22Rv1 (cell line): ENCODE data around the gene LTBP3.

ENCODE experiments used
- H3K27ac ChIP-seq: fragments of 450-650 bp; 2 replicates; pipeline ENCODE4 v1.5.1; 2017
- ZFX ChIP-seq: fragments of 450-650 bp; IDR thresholded peaks from 2 replicates; pipeline ENCODE4 v1.6.1; 2017; ENCODE audit warnings: antibody characterized with exemption, borderline replicate concordance
- TF ChIP-seq, protein P1 (sequence below): fragments of 450-650 bp; IDR thresholded peaks from 2 replicates; pipeline ENCODE4 v1.5.1; 2017; ENCODE audit warnings: mild to moderate bottlenecking

The LTBP3 gene

DNA sequence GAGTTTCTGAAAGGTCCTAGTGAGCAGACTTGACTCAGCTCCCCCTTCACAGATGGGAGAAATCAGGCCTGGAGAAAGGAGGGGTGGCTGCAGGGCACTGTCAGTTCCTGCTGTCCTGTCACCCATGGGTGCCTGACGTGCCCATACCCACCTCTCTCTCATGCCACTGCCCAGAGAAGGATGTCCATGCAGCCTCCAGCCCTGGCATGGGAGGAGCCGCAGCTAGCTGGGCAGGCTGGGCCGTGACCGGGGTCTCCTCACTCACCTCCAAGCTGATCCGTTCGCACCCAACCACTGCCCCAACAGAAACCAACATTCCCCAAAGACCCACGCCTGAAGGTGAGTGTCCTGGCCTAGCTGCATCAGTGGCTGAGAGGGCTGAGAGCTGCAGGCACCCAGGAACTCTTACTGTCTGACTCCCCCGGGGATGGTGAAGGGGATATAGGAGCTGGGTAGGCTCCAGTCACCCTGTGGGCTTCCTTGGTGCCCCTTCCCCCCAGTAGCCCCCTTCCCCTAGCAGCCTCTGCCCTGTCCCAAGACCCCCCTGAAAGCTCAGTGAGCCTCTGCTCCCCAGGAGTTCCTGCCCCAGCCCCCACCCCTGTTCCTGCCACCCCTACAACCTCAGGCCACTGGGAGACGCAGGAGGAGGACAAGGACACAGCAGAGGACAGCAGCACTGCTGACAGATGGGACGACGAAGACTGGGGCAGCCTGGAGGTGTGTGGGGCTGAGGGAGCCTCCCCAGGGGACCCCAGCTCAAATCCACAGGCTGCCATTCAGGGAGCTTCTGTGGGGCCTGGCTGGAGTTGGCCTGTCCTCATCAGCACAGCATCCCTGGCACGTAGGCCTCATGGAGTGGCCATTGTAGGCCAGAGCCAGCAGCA lies 21.5 kb downstream of the LTBP3 start:
- TF ChIP-seq, protein P1, sequence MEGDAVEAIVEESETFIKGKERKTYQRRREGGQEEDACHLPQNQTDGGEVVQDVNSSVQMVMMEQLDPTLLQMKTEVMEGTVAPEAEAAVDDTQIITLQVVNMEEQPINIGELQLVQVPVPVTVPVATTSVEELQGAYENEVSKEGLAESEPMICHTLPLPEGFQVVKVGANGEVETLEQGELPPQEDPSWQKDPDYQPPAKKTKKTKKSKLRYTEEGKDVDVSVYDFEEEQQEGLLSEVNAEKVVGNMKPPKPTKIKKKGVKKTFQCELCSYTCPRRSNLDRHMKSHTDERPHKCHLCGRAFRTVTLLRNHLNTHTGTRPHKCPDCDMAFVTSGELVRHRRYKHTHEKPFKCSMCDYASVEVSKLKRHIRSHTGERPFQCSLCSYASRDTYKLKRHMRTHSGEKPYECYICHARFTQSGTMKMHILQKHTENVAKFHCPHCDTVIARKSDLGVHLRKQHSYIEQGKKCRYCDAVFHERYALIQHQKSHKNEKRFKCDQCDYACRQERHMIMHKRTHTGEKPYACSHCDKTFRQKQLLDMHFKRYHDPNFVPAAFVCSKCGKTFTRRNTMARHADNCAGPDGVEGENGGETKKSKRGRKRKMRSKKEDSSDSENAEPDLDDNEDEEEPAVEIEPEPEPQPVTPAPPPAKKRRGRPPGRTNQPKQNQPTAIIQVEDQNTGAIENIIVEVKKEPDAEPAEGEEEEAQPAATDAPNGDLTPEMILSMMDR, result no peak
- peak overlapping the region; percentile 97 for H3K27ac ChIP-seq

GRCh38 chr11:65535102-65535501 lies 23.1 kb downstream of the LTBP3 start:
- no peak overlapping the region for H3K27ac ChIP-seq
- no peak for TF ChIP-seq ZFX
- TF ChIP-seq, protein P1, result no peak

GRCh38 chr11:65532388-65533064 lies 25.6 kb downstream of the LTBP3 start:
- H3K27ac ChIP-seq, result 0 out of 2 replicates have a peak overlapping the region, but pooled peaks have one; percentile 4
- TF ChIP-seq, protein P1, result no peak
- no peak for TF ChIP-seq ZFX

DNA sequence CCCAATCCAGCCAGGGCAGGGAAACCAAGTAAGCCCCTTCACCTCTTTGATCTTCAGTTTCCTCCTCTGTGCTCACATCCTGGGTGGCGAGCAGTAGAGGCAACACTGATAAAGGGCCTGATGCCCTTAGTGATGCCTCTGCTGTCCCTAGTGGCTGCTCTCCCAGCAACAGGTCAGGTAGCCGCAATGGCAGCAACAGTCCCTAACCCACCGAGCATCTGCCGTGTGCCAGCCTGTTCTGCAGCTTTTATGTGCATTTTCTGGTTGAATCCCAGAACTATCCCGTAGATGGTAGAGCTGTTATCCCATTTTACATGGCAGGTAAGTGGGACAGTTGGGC lies 28.0 kb downstream of the LTBP3 start:
- H3K27ac ChIP-seq, result no peak overlapping the region
- TF ChIP-seq, protein P1, result peak; percentile 34; the same call in 1 of the 2 replicates
- TF ChIP-seq ZFX, result no peak

- no peak overlapping the region for H3K27ac ChIP-seq
- TF ChIP-seq, protein P1, result no peak
- TF ChIP-seq ZFX, result no peak
These were observed 28.5 kb downstream of the LTBP3 start for GRCh38 chr11:65529475-65530156.

DNA sequence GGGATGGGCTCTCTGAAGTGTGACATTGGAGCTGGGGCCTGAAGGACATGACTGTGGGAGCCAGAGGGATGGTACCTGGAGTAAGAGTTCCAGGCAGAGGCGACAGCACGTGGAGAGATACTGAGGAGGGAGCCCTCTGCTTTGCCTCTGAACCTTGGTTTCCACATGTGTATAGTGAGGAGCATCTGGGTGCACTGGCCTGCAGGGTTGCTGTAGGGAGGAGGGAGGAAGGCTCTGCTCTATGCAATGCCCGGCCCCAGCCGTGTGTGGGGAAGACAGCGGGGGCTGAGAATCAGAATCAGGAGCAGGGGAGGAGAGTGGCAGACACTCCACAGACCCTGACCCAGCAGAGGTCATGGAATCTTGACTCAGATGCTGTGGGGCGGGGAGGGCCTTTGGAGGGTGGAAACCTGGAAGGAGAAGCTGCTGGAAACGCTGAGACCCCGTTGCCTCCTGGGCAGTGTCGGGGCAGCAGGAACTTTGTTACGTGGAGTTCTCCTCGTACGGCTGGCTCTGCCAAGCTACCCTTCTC lies 29.3 kb downstream of the LTBP3 start:
- no peak overlapping the region for H3K27ac ChIP-seq
- TF ChIP-seq, protein P1, result no peak
- no peak for TF ChIP-seq ZFX
